A549 (cell line): ENCODE measurements around the gene FATE1. TPM values are rescaled to one million over a fixed set of nuclear protein-coding genes. Genes with fewer than 3 reads are reported as not detected.

Experiments
- ATAC-seq, 2 experiments: fragments of 200-7000 bp in 1 of 2; fragments of >200 bp in 1 of 2; cut with Nextera tagmentation in 1 of 2; cut with Tn5 transposase in 1 of 2; 3 replicates each; pipeline versions ENCODE4 v1.8.0 to v1.9.1; 2018 to 2020; ENCODE audit warnings: mild to moderate bottlenecking in 1 of 2, moderate library complexity in 1 of 2
- CTCF ChIA-PET: fragments of 300-600 bp; sonication (Branson Sonifier 250); formaldehyde crosslinking; extraction: SDS; loops from one replicate; lab custom pipeline; 2021; ENCODE audit warnings: antibody characterized with exemption, inconsistent platforms; lab: Yijun Ruan, JAX
- POLR2A ChIA-PET: fragments of 350-600 bp; formaldehyde crosslinking; extraction: SDS; loops from one replicate; lab custom pipeline; 2021; ENCODE audit warnings: antibody characterized with exemption, inconsistent platforms; lab: Yijun Ruan, JAX
- DNase-seq, 2 experiments: peaks; one replicate each; pipeline versions ENCODE4 v3.0.0 to v3.0.0-alpha.2; 2011 to 2016; ENCODE audit warnings: low read depth in 1 of 2, low spot score in 1 of 2
- FAIRE-seq: peaks from 2 replicates; lab custom pipeline; 2011; peaks lifted over from hg19 to GRCh38; lab: Jason Lieb, UNC
- H3K27ac ChIP-seq, 2 experiments: fragments of >200 bp; sonication (Bioruptor Twin); formaldehyde crosslinking; 3 replicates each; pipeline ENCODE4 v1.5.1; 2016 to 2017
- H3K4me1 ChIP-seq: fragments of >200 bp; sonication (Bioruptor Twin); formaldehyde crosslinking; 3 replicates; pipeline ENCODE4 v1.6.1; 2016
- H3K4me2 ChIP-seq: fragments of >200 bp; sonication (Bioruptor Twin); formaldehyde crosslinking; 3 replicates; pipeline ENCODE4 v1.6.1; 2016
- H3K4me3 ChIP-seq: fragments of >200 bp; sonication (Bioruptor Twin); formaldehyde crosslinking; 3 replicates; pipeline ENCODE4 v1.5.1; 2016
- H3K9me3 ChIP-seq: fragments of >200 bp; sonication (Bioruptor Twin); formaldehyde crosslinking; 3 replicates; pipeline ENCODE4 v1.6.1; 2016
- CBX8 ChIP-seq: fragments of 200-600 bp; sonication (generic); IDR thresholded peaks from 2 replicates; pipeline ENCODE4 v1.6.1; 2016
- EHF ChIP-seq: fragments of 250-450 bp; sonication (Bioruptor Pico); IDR thresholded peaks from 2 replicates; pipeline ENCODE4 v1.5.0; 2020; ENCODE audit warnings: mild to moderate bottlenecking
- EP300 ChIP-seq, 2 experiments: fragments of >200 bp; sonication (Bioruptor Twin); formaldehyde crosslinking; IDR thresholded peaks; 2 replicates in 1 of 2; 3 replicates in 1 of 2; pipeline ENCODE4 v1.6.1; 2016 to 2017
- ESRRA ChIP-seq: fragments of 150-350 bp; IDR thresholded peaks from 2 replicates; pipeline ENCODE4 v1.6.1; 2014; ENCODE audit warnings: mild to moderate bottlenecking, low read length, borderline replicate concordance
- FOSB ChIP-seq: fragments of 250-450 bp; sonication (Bioruptor Pico); IDR thresholded peaks from 2 replicates; pipeline ENCODE4 v1.5.0; 2020; ENCODE audit warnings: mild to moderate bottlenecking, moderate library complexity
- JUNB ChIP-seq: fragments of >200 bp; sonication (Bioruptor Twin); formaldehyde crosslinking; IDR thresholded peaks from 2 replicates; pipeline ENCODE4 v1.6.1; 2016
- KDM1A ChIP-seq: fragments of 200-600 bp; sonication (generic); IDR thresholded peaks from 2 replicates; pipeline ENCODE4 v1.6.1; 2016; ENCODE audit warnings: low read depth, mild to moderate bottlenecking
- MYC ChIP-seq: IDR thresholded peaks from 2 replicates; pipeline ENCODE4 v1.6.1; 2012; ENCODE audit warnings: mild to moderate bottlenecking, inconsistent platforms, low read length, improper control_type of control experiment, borderline replicate concordance
- NFE2L2 ChIP-seq: fragments of 150-350 bp; conservative IDR thresholded peaks from 2 replicates; pipeline ENCODE4 v1.6.1; 2014; ENCODE audit warnings: low read length
- PHF8 ChIP-seq: fragments of 200-600 bp; sonication (generic); IDR thresholded peaks from 2 replicates; pipeline ENCODE4 v1.6.1; 2016; ENCODE audit warnings: low read depth, mild to moderate bottlenecking, antibody characterized with exemption, moderate library complexity, borderline replicate concordance
- RAD21 ChIP-seq, 2 experiments: fragments of >200 bp in 1 of 2; sonication (Bioruptor Twin) in 1 of 2; formaldehyde crosslinking in 1 of 2; IDR thresholded peaks in 1 of 2; conservative IDR thresholded peaks in 1 of 2; 2 replicates in 1 of 2; 3 replicates in 1 of 2; pipeline ENCODE4 v1.6.1; 2012 to 2018; ENCODE audit warnings: inconsistent platforms in 1 of 2
- RARB ChIP-seq: fragments of 250-450 bp; sonication (Bioruptor Pico); IDR thresholded peaks from 2 replicates; pipeline ENCODE4 v1.8.0; 2021; ENCODE audit warnings: mild to moderate bottlenecking, moderate library complexity
- RFX5 ChIP-seq: fragments of 450-650 bp; IDR thresholded peaks from 2 replicates; pipeline ENCODE4 v1.7.1; 2014; ENCODE audit warnings: antibody characterized with exemption, mild to moderate bottlenecking, moderate library complexity
- TFCP2L1 ChIP-seq: fragments of 250-450 bp; sonication (Bioruptor Pico); IDR thresholded peaks from 2 replicates; pipeline ENCODE4 v1.5.0; 2021; ENCODE audit warnings: mild to moderate bottlenecking
- TP53 ChIP-seq: fragments of 250-450 bp; sonication (Bioruptor Pico); IDR thresholded peaks from 2 replicates; pipeline ENCODE4 v1.5.0; 2021; ENCODE audit warnings: mild to moderate bottlenecking, moderate library complexity
- ZNF302 ChIP-seq: fragments of 250-450 bp; sonication (Bioruptor Pico); IDR thresholded peaks from 2 replicates; pipeline ENCODE4 v1.9.0; 2021; ENCODE audit warnings: inconsistent platforms, mild to moderate bottlenecking, moderate library complexity
- ZSCAN20 ChIP-seq: fragments of 250-450 bp; sonication (Bioruptor Pico); IDR thresholded peaks from 2 replicates; pipeline ENCODE4 v1.8.0; 2022; ENCODE audit warnings: mild to moderate bottlenecking, moderate library complexity
- WGBS: methylation state at CpG from one replicate; pipeline ENCODE4 v1.1.6; 2017; ENCODE audit errors: missing lambda C conversion rate; 5-methylcytosine and 5-hydroxymethylcytosine counted together
- polyA plus RNA-seq, 4 experiments: library from polyadenylated mRNA; depleted of rRNA in 3 of 4; stranded (reverse); fragments of >200 nt; fragmentation: RNase III in 1 of 4; extraction: RNeasy Plus Mini Kit Qiagen cat#74134 plus additional on column Dnase treatment in 1 of 4; gene quantifications; 2 replicates in 3 of 4; 3 replicates in 1 of 4; pipeline ENCODE4 v1.2.3, GENCODE V29; 2011 to 2017
- TF ChIP-seq, protein P1 (sequence below): fragments of 200-600 bp; sonication (generic); IDR thresholded peaks from 2 replicates; pipeline ENCODE4 v1.6.1; 2016; ENCODE audit warnings: antibody characterized with exemption, mild to moderate bottlenecking, moderate library complexity
- TF ChIP-seq, protein P2 (sequence below): fragments of 150-350 bp; IDR thresholded peaks from 2 replicates; pipeline ENCODE4 v1.6.1; 2014; ENCODE audit warnings: low read depth, mild to moderate bottlenecking, low read length
- TF ChIP-seq, protein P3 (sequence below): fragments of >200 bp; sonication (Bioruptor Twin); formaldehyde crosslinking; IDR thresholded peaks from 3 replicates; pipeline ENCODE4 v1.6.1; 2016

Gene FATE1
- polyA plus RNA-seq, 2 of the 4 experiments (the other 2 are of a cell fraction), result not detected

DNA sequence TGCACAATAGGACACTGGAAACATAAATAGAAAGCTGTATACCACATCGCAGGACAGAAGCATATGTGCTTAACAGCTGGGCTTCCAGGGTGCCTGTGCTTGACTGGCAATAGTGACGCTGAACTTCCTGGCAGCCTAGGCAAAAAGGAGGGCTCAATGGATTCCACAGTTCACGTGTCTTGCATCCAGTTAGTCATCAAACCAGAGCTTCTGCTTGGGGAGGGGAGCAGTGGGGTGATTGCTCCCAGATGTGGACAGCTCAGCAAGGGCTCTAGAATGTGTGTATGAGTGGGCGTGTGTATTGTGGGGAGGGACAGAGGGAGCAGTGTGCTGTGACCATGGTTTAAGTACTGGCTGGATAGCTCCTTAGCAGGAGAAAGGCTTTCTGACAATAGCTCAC is 18.3 kb upstream of the FATE1 start (continued):
- TF ChIP-seq KDM1A, result no peak

DNA sequence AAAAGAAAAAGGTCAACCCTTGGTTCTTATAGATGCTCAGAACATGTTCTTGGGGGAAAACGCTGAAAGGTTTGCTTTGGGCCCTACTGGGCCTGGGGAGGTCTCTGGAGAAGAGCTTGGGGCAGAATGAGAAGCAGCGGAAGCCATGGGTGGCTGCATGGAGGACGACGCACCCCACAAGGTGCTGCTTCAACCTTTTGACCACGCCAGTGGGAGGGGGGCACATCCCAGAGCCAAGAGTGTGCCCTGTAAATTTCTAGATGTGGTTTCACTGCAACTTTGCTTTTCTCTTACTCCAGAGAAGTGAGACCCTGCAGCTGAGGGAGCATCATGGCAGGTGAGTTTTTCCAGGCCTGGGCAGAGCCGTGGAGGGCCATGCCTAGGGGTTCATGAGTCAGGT is 17.4 kb upstream of the FATE1 start:
- H3K9me3 ChIP-seq, result no peaks in the 10 kb centered on the region
- CTCF ChIA-PET, result interaction anchor here (1.0 to 1.5 kb wide), 2 partner anchors 15 to 547 kb away, joined by 3 to 4 read pairs; no protein-coding TSS in a partner anchor
- no peak for TF ChIP-seq CBX8
- no peak for TF ChIP-seq ESRRA
- no peak for TF ChIP-seq TP53
- TF ChIP-seq ZNF302 (CRISPR knock-in tag), result no peak
- TF ChIP-seq JUNB, result no peak
- no peak for TF ChIP-seq RFX5
- no peak for TF ChIP-seq EHF
- TF ChIP-seq TFCP2L1 (CRISPR knock-in tag), result no peak
- no peak for TF ChIP-seq NFE2L2
- TF ChIP-seq ZSCAN20 (CRISPR knock-in tag), result no peak
- no peak for TF ChIP-seq PHF8
- no peak for TF ChIP-seq FOSB
- TF ChIP-seq, all 56 proteins: peak for 0
- POLR2A ChIA-PET, result no interaction called here
- DNase-seq (no peak), FAIRE-seq (no peak), ATAC-seq (no peak)
- no peak overlapping the region for H3K4me2 ChIP-seq
- H3K4me3 ChIP-seq, result no peak overlapping the region
- H3K4me1 ChIP-seq, result no peaks in the 10 kb centered on the region
- no peak overlapping the region for H3K27ac ChIP-seq
- 14% methylated on average over 6 of the region's 6 CpGs for WGBS

DNA sequence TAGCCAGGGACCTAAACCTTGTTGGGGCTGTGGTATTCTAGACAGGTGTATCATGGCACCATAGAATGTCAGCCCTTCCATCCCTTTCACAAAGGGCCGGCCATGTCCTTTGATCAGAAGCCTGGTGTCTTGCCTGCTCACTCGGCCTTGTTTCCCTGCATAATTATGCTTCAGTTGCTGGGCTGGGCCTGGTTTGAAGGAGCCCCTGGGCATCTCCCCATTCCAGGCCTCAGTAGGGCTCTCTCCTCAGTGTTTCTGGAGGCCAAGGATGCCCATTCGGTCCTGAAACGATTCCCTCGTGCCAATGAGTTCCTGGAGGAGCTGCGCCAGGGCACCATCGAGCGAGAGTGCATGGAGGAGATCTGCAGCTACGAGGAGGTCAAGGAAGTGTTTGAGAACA is 16.1 kb upstream of the FATE1 start:
- DNase-seq (no peak), FAIRE-seq (no peak), ATAC-seq (no peak)
- H3K4me2 ChIP-seq, result no peak overlapping the region
- no peak overlapping the region for H3K27ac ChIP-seq
- no peak overlapping the region for H3K4me3 ChIP-seq
- TF ChIP-seq, protein P1, sequence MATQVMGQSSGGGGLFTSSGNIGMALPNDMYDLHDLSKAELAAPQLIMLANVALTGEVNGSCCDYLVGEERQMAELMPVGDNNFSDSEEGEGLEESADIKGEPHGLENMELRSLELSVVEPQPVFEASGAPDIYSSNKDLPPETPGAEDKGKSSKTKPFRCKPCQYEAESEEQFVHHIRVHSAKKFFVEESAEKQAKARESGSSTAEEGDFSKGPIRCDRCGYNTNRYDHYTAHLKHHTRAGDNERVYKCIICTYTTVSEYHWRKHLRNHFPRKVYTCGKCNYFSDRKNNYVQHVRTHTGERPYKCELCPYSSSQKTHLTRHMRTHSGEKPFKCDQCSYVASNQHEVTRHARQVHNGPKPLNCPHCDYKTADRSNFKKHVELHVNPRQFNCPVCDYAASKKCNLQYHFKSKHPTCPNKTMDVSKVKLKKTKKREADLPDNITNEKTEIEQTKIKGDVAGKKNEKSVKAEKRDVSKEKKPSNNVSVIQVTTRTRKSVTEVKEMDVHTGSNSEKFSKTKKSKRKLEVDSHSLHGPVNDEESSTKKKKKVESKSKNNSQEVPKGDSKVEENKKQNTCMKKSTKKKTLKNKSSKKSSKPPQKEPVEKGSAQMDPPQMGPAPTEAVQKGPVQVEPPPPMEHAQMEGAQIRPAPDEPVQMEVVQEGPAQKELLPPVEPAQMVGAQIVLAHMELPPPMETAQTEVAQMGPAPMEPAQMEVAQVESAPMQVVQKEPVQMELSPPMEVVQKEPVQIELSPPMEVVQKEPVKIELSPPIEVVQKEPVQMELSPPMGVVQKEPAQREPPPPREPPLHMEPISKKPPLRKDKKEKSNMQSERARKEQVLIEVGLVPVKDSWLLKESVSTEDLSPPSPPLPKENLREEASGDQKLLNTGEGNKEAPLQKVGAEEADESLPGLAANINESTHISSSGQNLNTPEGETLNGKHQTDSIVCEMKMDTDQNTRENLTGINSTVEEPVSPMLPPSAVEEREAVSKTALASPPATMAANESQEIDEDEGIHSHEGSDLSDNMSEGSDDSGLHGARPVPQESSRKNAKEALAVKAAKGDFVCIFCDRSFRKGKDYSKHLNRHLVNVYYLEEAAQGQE, result no peak
- POLR2A ChIA-PET, result no interaction called here
- CTCF ChIA-PET, result interaction anchor here (1.5 kb wide), 1 partner anchor 14 kb away, joined by 4 read pairs; no protein-coding TSS in a partner anchor
- 40% methylated on average over 2 of the region's 9 CpGs for WGBS
- no peaks in the 10 kb centered on the region for H3K4me1 ChIP-seq
- no peaks in the 10 kb centered on the region for H3K9me3 ChIP-seq

DNA sequence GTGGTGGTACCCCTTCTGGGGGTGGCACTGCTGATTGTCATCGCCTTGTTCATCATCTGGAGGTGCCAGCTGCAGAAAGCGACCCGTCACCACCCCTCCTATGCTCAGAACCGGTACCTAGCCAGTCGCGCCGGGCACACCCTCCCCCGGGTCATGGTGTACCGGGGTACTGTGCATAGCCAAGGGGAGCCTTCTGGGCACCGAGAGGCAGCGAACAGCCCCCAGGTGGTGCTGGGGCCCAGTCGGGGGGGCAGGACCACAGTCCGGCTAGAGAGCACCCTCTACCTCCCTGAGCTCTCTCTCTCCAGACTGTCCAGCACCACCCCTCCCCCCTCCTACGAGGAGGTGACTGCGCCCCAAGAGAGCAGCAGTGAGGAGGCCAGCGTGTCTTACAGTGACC is 15.3 kb upstream of the FATE1 start:
- POLR2A ChIA-PET, result no interaction called here
- no peak for ATAC-seq
- no peak for TF ChIP-seq RARB (CRISPR knock-in tag)
- no peak for TF ChIP-seq RFX5
- TF ChIP-seq MYC, result no peak
- TF ChIP-seq RAD21 (conservative IDR thresholded peaks at IDR 0.05 in 1 of 2, IDR thresholded peaks at IDR 0.05 in 1 of 2), result no peak
- TF ChIP-seq, protein P2, sequence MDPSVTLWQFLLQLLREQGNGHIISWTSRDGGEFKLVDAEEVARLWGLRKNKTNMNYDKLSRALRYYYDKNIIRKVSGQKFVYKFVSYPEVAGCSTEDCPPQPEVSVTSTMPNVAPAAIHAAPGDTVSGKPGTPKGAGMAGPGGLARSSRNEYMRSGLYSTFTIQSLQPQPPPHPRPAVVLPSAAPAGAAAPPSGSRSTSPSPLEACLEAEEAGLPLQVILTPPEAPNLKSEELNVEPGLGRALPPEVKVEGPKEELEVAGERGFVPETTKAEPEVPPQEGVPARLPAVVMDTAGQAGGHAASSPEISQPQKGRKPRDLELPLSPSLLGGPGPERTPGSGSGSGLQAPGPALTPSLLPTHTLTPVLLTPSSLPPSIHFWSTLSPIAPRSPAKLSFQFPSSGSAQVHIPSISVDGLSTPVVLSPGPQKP, result no peak
- TF ChIP-seq, protein P3, sequence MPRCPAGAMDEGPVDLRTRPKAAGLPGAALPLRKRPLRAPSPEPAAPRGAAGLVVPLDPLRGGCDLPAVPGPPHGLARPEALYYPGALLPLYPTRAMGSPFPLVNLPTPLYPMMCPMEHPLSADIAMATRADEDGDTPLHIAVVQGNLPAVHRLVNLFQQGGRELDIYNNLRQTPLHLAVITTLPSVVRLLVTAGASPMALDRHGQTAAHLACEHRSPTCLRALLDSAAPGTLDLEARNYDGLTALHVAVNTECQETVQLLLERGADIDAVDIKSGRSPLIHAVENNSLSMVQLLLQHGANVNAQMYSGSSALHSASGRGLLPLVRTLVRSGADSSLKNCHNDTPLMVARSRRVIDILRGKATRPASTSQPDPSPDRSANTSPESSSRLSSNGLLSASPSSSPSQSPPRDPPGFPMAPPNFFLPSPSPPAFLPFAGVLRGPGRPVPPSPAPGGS, result no peak
- no peak for TF ChIP-seq EP300 (IDR thresholded peaks at IDR 0.05)
- TF ChIP-seq, protein P1, result no peak
- Histone ChIP-seq H3K4me2 (no peak overlapping the region), H3K27ac (no peak overlapping the region), H3K4me1 (no peaks in the 10 kb centered on the region), H3K4me3 (no peak overlapping the region), H3K9me3 (no peaks in the 10 kb centered on the region)
- no peak for FAIRE-seq
- 49% methylated on average over 4 of the region's 16 CpGs for WGBS
- no peak for DNase-seq
- CTCF ChIA-PET, result no interaction called here
